ENCODE results near the gene CD163L1. TPM values are rescaled to one million over a fixed set of nuclear protein-coding genes. Genes with fewer than 3 reads are reported as not detected.
A peak's percentile ranks its signal among the peaks of the same experiment; 100 is the strongest.

Gene CD163L1
- total RNA-seq, result not detected

DNA sequence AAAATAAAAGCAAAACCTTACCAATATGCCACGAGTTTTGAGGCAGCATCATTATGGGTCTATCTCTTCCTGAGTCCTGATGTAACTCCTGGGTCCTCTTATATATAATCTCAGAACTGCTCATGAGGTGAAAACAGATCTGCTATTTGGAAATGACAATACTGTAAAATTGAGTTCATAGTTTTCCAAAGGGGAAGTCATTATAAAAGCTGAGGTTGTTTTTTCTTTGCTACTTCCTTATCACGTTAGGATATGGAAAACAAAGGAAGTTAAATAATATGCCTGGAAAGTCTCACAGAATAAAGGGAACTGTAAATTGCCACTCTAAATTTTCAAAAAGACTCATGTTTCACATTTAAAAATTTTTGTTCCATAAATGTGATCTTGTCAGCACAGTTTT is at the start of gene CD163L1:
CD163L1 (minus strand) TSS at position 78 of the 400 bp plus-strand sequence; CDS start at position 52, 26 bp downstream.
- no peaks in the 10 kb centered on the region for H3K36me3 Mint-ChIP-seq (ENCODE audit: low read depth)
- intact Hi-C loops (cut with micrococcal nuclease), result no loop called here
- peaks cover 4% of the 10 kb centered on the region for H3K4me1 Mint-ChIP-seq (ENCODE audit: low read depth)
- CTCF ChIA-PET, result interaction anchor here (0.8 kb wide), 1 partner anchor 16 kb away, joined by 3 read pairs; no protein-coding TSS in a partner anchor
- DNase-seq, result no peak
- peaks cover 19% of the 10 kb centered on the region for H3K27me3 Mint-ChIP-seq (ENCODE audit: low read depth)
- no peak within 1 kb of the TSS for H3K27ac Mint-ChIP-seq
- H3K9me3 Mint-ChIP-seq, result no peaks in the 10 kb centered on the region
- H3K4me3 Mint-ChIP-seq, result no peak within 1 kb of the TSS

DNA sequence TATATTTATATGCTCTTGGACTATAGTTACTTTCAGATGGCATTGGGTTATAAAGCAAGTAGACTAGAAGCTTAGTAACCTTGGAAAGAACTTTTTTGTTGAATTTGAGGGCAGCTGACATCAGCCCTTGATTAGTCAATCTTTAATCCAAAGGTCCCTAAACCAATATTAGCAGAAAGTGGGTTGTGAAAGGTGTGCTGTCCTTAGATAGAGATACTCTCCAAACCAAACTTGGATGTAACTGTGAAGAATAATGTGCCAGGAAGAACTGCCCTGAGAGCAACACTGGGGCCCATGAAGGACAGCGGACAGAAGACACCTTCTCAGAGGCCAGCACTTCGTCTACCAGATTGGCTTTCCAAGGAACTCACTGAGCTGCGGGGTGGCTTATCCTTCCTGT is 49.1 kb upstream of the CD163L1 start:
- H3K4me3 Mint-ChIP-seq, result no peak overlapping the region
- H3K9me3 Mint-ChIP-seq, result no peaks in the 10 kb centered on the region
- H3K27me3 Mint-ChIP-seq (ENCODE audit: low read depth), result peaks cover 12% of the 10 kb centered on the region
- no peak overlapping the region for H3K27ac Mint-ChIP-seq
- DNase-seq, result no peak
- CTCF ChIA-PET, result no interaction called here
- no peaks in the 10 kb centered on the region for H3K36me3 Mint-ChIP-seq (ENCODE audit: low read depth)
- no peaks in the 10 kb centered on the region for H3K4me1 Mint-ChIP-seq (ENCODE audit: low read depth)
- intact Hi-C loops (cut with micrococcal nuclease), result no loop called here

DNA sequence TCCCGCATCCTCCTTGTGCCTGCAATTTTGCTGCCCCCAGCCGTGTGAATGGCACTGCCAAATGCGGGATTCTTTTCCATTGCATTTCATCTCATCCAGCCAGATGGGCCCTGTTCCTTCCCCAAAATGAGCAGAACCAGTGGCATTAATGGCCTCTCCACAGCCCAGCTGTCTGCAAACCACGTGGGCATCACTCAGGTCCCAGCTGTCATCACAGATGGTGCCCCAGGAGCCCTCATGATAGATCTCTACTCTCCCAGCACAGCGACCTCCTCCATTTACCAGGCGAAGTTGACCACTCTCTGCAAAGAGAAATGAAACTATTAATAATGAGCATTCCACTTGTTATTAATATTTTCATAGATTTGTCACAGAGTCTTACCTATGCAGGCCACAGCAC is 42.6 kb upstream of the CD163L1 start:
- H3K27ac Mint-ChIP-seq, result no peak overlapping the region
- CTCF ChIA-PET, result no interaction called here
- no peak overlapping the region for H3K4me3 Mint-ChIP-seq
- H3K27me3 Mint-ChIP-seq (ENCODE audit: low read depth), result no peaks in the 10 kb centered on the region
- H3K4me1 Mint-ChIP-seq (ENCODE audit: low read depth), result no peaks in the 10 kb centered on the region
- H3K9me3 Mint-ChIP-seq, result no peaks in the 10 kb centered on the region
- no peak for DNase-seq
- intact Hi-C loops (cut with micrococcal nuclease), result no loop called here
- H3K36me3 Mint-ChIP-seq (ENCODE audit: low read depth), result no peaks in the 10 kb centered on the region

DNA sequence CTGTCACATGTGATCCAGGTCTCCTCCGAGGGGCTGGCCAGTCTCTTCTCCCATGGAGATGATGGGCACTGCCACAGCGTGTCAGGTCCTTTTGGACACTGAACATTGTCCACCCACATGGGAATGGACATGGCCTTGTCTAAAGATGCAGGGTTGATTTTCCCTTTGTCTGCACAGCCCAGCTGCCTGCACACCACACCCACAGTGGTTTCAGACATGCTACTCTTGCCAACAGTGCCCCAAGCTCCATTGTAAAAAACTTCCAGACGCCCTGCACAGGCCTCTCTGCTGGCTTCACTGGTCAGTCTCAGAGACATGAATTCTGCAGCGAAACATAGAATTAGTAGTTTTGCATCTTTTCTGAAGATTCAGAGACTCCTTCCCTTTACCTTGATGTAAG is 41.1 kb upstream of the CD163L1 start:
- no peak for DNase-seq
- Mint-ChIP-seq H3K4me3 (no peak overlapping the region), H3K4me1 (ENCODE audit: low read depth) (no peaks in the 10 kb centered on the region), H3K9me3 (no peaks in the 10 kb centered on the region), H3K36me3 (ENCODE audit: low read depth) (no peaks in the 10 kb centered on the region), H3K27me3 (ENCODE audit: low read depth) (no peaks in the 10 kb centered on the region), H3K27ac (no peak overlapping the region)
- intact Hi-C loops (cut with micrococcal nuclease), result no loop called here
- CTCF ChIA-PET, result no interaction called here

DNA sequence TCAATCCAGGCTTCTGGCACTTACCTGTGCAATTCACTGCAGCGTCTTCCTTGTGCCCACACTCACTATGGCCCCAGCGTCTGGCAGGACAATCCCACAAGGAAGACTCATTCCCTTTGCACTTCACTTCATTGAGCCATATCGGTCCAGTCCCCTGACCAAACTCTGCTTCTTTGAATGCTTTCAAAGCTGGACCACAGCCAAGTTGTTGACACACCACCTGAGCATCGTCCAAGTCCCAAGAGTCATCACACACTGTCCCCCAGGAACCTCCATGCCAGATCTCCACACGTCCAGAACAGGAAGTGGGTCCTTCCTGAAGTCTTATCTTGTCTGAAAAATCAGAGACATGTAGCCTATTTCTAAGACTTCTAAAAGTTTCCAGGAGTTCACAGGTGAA is 39.4 kb upstream of the CD163L1 start:
- H3K27ac Mint-ChIP-seq, result no peak overlapping the region
- intact Hi-C loops (cut with micrococcal nuclease), result no loop called here
- no peaks in the 10 kb centered on the region for H3K36me3 Mint-ChIP-seq (ENCODE audit: low read depth)
- no peaks in the 10 kb centered on the region for H3K27me3 Mint-ChIP-seq (ENCODE audit: low read depth)
- H3K4me3 Mint-ChIP-seq, result no peak overlapping the region
- no peaks in the 10 kb centered on the region for H3K9me3 Mint-ChIP-seq
- DNase-seq, result no peak
- CTCF ChIA-PET, result no interaction called here
- H3K4me1 Mint-ChIP-seq (ENCODE audit: low read depth), result no peaks in the 10 kb centered on the region

DNA sequence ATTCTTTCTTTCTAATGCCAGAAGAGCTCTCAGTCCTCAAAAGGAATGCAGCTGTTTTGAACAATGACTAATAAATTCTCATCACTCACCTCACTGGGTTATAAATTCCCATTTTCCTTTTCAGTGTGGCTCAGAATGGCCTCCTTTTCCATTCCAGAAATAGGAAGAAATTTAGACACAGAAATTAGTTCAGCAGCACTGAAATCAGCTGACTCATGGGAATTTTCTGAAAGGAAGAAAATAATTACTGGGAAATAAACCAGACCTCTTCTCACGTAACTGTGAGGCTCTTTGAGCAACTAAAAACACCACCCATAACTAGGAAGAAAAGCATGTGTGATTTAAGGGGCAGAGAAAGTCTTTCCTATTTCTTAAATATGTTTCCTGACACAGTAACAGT is 35.8 kb upstream of the CD163L1 start:
- Mint-ChIP-seq H3K27me3 (ENCODE audit: low read depth) (no peaks in the 10 kb centered on the region), H3K4me1 (ENCODE audit: low read depth) (no peaks in the 10 kb centered on the region), H3K4me3 (no peak overlapping the region), H3K27ac (no peak overlapping the region), H3K9me3 (no peaks in the 10 kb centered on the region), H3K36me3 (ENCODE audit: low read depth) (no peaks in the 10 kb centered on the region)
- intact Hi-C loops (cut with micrococcal nuclease), result no loop called here
- no peak for DNase-seq
- CTCF ChIA-PET, result no interaction called here

DNA sequence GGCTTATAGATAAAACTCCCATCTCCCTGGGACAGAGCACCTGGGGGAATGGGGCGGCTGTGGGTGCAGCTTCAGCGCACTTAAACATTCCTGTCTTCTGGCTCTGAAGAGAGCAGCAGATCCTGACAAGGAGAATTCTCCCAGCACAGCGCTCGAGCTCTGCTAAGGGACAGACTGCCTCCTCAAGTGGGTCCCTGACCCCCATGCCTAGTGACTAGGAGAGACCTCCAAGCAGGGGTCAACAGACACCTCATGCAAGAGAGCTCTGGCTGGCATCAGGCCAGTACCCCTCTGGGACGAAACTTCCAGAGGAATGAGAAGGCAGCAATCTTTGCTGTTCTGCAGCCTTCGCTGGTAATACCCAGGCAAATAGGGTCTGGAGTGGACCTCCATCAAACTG is 28.1 kb upstream of the CD163L1 start:
- Mint-ChIP-seq H3K4me1 (ENCODE audit: low read depth) (no peaks in the 10 kb centered on the region), H3K27ac (no peak overlapping the region)

DNA sequence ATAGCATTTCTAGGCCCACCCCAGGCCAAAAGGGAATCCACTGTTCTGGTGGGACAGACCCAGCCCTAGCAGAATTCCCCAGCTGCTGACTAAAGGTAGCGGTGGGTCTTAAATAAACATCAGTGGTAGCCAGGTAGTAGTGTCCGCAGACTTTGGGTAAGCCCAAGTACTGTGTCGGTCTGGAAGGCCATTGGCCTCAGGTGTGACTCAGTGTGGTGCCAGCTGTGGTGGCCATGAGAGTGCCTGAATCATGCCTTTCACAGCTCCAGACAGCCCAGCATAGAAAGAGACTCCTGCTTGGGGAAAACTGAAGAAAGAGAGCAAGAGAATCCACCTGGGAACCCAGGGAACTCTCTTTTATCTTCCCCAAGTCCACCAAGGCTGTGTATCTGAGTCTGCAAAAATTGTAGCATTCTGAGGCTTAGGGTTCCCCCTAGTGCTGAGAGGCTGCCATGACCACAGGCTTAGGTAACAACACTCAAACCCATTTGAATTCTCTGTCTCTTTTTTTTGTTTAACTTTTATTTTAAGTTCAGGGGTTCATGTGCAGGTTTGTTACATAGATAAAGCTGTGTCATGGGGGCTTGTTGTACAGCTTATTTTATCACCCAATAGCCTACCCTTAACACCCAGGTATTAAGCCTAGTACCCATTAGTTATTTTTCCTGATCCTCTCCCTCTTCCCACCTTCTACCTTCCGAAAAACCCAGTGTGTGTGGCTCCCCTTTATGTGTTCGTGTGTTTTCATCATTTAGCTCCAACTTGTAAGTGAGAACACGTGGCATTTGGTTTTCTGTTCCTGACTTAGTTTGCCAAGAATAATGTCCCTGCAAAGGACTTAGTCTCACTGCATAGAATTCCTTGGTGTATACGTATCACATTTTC is 16.7 kb upstream of the CD163L1 start:
- H3K4me1 Mint-ChIP-seq (ENCODE audit: low read depth), result no peaks in the 10 kb centered on the region
- intact Hi-C loops (cut with micrococcal nuclease), result loop anchor here (1.0 to 5.0 kb wide), 4 partner anchors 88 to 318 kb away; no protein-coding TSS in a partner anchor
- no peaks in the 10 kb centered on the region for H3K9me3 Mint-ChIP-seq
- no peak overlapping the region for H3K4me3 Mint-ChIP-seq
- no peak overlapping the region for H3K27ac Mint-ChIP-seq
- DNase-seq, result peak; percentile 75
- peaks cover 5% of the 10 kb centered on the region for H3K27me3 Mint-ChIP-seq (ENCODE audit: low read depth)
- CTCF ChIA-PET, result interaction anchor here (0.6 to 3.7 kb wide), 16 partner anchors 12 to 659 kb away, joined by 3 to 22 read pairs (median 3); no protein-coding TSS in a partner anchor
- H3K36me3 Mint-ChIP-seq (ENCODE audit: low read depth), result no peaks in the 10 kb centered on the region

More for the DNA sequence above, 28.1 kb upstream of the CD163L1 start:
- no peaks in the 10 kb centered on the region for H3K36me3 Mint-ChIP-seq (ENCODE audit: low read depth)
- intact Hi-C loops (cut with micrococcal nuclease), result no loop called here
- no peak overlapping the region for H3K4me3 Mint-ChIP-seq
- DNase-seq, result no peak
- peaks cover 6% of the 10 kb centered on the region for H3K9me3 Mint-ChIP-seq
- peaks cover 4% of the 10 kb centered on the region for H3K27me3 Mint-ChIP-seq (ENCODE audit: low read depth)
- CTCF ChIA-PET, result no interaction called here

DNA sequence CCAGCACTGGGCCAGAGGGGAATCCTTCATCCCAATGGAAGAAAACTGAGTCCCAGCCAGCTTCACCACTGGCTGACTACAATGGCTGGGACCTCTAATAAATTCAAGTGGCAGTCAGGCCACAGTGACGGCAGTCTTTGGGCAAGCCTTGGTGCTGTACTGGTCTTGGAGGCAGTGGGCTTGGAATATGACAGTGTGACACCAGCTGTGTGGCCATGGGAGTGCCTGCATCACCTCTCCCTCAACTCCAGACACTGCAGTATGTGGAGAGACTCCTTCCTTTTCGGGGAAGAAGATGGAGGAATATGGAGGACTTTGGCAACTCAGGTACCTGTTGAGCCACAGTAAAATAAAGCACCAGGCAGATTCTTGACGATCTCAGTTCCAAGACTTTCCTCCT is 16.0 kb upstream of the CD163L1 start:
- no peak for DNase-seq
- no peaks in the 10 kb centered on the region for H3K27me3 Mint-ChIP-seq (ENCODE audit: low read depth)
- H3K9me3 Mint-ChIP-seq, result no peaks in the 10 kb centered on the region
- no peaks in the 10 kb centered on the region for H3K4me1 Mint-ChIP-seq (ENCODE audit: low read depth)
- CTCF ChIA-PET, result interaction anchor here (0.7 to 3.7 kb wide), 11 partner anchors 16 to 660 kb away, joined by 3 to 22 read pairs (median 4); no protein-coding TSS in a partner anchor
- no peaks in the 10 kb centered on the region for H3K36me3 Mint-ChIP-seq (ENCODE audit: low read depth)
- intact Hi-C loops (cut with micrococcal nuclease), result loop anchor here (1.0 to 5.0 kb wide), 4 partner anchors 88 to 317 kb away; no protein-coding TSS in a partner anchor
- H3K27ac Mint-ChIP-seq, result no peak overlapping the region
- no peak overlapping the region for H3K4me3 Mint-ChIP-seq

DNA sequence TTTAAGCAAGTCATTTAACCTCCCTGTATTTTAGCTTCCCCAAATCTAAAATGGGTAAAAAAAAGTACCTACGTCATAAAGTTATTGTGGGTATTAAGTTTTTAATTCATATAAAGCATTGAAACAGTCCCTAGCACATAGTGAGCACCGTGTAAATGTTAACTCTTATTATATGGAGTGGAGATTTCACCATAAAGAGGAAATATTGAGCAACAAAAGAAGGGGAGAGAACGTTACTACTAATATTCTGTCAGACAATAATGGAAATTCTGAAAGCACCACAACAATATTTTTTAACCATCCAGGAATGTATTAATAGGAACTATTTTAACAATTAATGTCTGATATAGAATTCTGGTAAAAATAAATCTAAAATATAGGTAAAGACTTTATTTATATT is 7.8 kb upstream of the CD163L1 start:
- H3K9me3 Mint-ChIP-seq, result peaks cover 2% of the 10 kb centered on the region
- H3K27me3 Mint-ChIP-seq (ENCODE audit: low read depth), result peaks cover 2% of the 10 kb centered on the region
- H3K27ac Mint-ChIP-seq, result no peak overlapping the region
- H3K36me3 Mint-ChIP-seq (ENCODE audit: low read depth), result no peaks in the 10 kb centered on the region
- intact Hi-C loops (cut with micrococcal nuclease), result no loop called here
- H3K4me1 Mint-ChIP-seq (ENCODE audit: low read depth), result no peaks in the 10 kb centered on the region
- no peak overlapping the region for H3K4me3 Mint-ChIP-seq
- CTCF ChIA-PET, result interaction anchor here (0.7 kb wide), 1 partner anchor 595 kb away, joined by 4 read pairs; no protein-coding TSS in a partner anchor
- DNase-seq, result no peak

DNA sequence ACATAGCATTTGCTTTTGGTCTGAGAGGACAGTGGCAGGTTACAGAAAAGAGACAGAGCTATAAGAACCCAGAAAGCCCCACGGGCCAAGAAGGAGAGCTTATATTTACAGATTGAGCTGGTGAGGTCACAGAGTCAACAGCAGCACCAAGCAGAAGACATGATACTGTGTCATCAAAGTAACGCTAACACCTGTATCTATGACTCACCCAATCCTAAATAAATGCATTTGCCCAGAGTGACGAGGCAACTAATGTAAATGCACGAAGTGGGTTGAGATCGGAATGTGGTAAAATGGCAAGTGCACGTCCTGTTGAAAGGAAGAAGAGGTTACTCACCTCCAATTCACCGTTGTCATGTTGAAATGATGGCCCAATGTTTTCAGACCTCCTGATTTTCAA is 6.7 kb upstream of the CD163L1 start:
- intact Hi-C loops (cut with micrococcal nuclease), result no loop called here
- no peak overlapping the region for H3K27ac Mint-ChIP-seq
- no peak overlapping the region for H3K4me3 Mint-ChIP-seq
- H3K36me3 Mint-ChIP-seq (ENCODE audit: low read depth), result no peaks in the 10 kb centered on the region
- H3K4me1 Mint-ChIP-seq (ENCODE audit: low read depth), result no peaks in the 10 kb centered on the region
- DNase-seq, result no peak
- H3K9me3 Mint-ChIP-seq, result peaks cover 2% of the 10 kb centered on the region
- peaks cover 2% of the 10 kb centered on the region for H3K27me3 Mint-ChIP-seq (ENCODE audit: low read depth)
- CTCF ChIA-PET, result no interaction called here

DNA sequence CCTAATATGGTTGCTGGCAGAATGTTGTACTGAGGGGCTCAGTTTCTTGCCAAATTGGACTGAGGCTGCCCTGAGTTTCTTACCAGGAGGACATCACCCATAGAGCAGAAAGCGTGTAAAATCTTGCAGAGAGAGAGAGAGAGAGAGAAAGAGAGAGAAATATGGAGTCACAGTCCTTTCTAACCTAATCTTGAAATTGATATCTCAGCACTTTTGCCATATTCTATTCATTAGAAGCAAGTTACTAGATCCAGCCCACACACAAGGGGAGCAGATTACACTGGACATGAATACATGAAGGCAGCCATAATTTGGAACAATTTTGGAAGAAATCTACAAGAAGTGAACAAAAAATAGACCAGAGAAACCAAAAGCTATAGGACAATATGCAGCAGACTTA is 4.1 kb upstream of the CD163L1 start:
- DNase-seq, result no peak
- Mint-ChIP-seq H3K9me3 (no peaks in the 10 kb centered on the region), H3K4me3 (no peak overlapping the region), H3K36me3 (ENCODE audit: low read depth) (no peaks in the 10 kb centered on the region), H3K27me3 (ENCODE audit: low read depth) (peaks cover 2% of the 10 kb centered on the region), H3K4me1 (ENCODE audit: low read depth) (no peaks in the 10 kb centered on the region), H3K27ac (no peak overlapping the region)
- CTCF ChIA-PET, result no interaction called here
- intact Hi-C loops (cut with micrococcal nuclease), result no loop called here

DNA sequence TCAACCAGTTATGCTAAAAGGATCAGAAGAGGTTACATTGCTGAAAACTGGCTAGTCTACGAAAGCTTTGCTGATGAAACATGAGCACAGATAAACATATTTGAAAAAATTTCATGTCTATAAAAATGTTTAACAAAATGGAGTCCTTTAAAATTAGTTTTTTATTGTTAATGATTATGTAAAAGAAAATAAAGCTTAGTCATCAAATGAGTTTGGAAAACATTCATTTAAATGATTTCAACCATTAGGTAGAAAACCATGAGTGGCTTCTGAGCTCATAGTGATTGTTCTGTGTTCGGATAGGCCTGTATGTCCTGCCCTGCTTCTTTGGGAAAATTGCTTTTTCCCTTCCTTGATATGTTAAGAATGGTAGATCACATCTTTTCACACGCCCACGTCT is 584 bp upstream of the CD163L1 start:
- H3K36me3 Mint-ChIP-seq (ENCODE audit: low read depth), result no peaks in the 10 kb centered on the region
- DNase-seq, result no peak
- no peak overlapping the region for H3K27ac Mint-ChIP-seq
- no peak overlapping the region for H3K4me3 Mint-ChIP-seq
- peaks cover 15% of the 10 kb centered on the region for H3K27me3 Mint-ChIP-seq (ENCODE audit: low read depth)
- CTCF ChIA-PET, result interaction anchor here (0.8 kb wide), 1 partner anchor 16 kb away, joined by 3 read pairs; no protein-coding TSS in a partner anchor
- H3K9me3 Mint-ChIP-seq, result no peaks in the 10 kb centered on the region
- H3K4me1 Mint-ChIP-seq (ENCODE audit: low read depth), result peaks cover 3% of the 10 kb centered on the region
- intact Hi-C loops (cut with micrococcal nuclease), result no loop called here

Data from activated naive CD4-positive, alpha-beta T cell treated with anti-CD3 and anti-CD28 coated beads for 36 hours (primary cell).